ENCODE measurements around the gene IHH.
A peak's percentile ranks its signal among the peaks of the same experiment; 100 is the strongest.

The IHH gene

GRCh38 chr2:219030177-219030940 is 30.4 kb downstream of the IHH start:
- no peak for TF ChIP-seq ZNF274 (IDR thresholded peaks at IDR 0.05; ENCODE audit: low read depth, low read length)
- TF ChIP-seq SUZ12 (IDR thresholded peaks at IDR 0.05; ENCODE audit: extremely low read depth, insufficient read depth, insufficient read length): no peak
- TF ChIP-seq YY1 (IDR thresholded peaks at IDR 0.05; ENCODE audit: insufficient read depth, insufficient read length): no peak
- no peaks in the 10 kb centered on the region for H3K36me3 ChIP-seq (ENCODE audit: insufficient read depth, insufficient read length, low read length)
- H3K9ac ChIP-seq (ENCODE audit: insufficient read length, low read depth): no peak overlapping the region
- no peak overlapping the region for H3K4me3 ChIP-seq (ENCODE audit: insufficient read length, low read depth)
- H3K27me3 ChIP-seq (ENCODE audit: insufficient read depth, insufficient read length): peaks cover 16% of the 10 kb centered on the region
- peaks cover 2% of the 10 kb centered on the region for H3K4me1 ChIP-seq (ENCODE audit: insufficient read depth, insufficient read length)
- DNase-seq (ENCODE audit: low read depth, low spot score): no peak
- no peaks in the 10 kb centered on the region for H3K9me3 ChIP-seq (ENCODE audit: insufficient read depth, low read length)

- no peak overlapping the region for H3K9ac ChIP-seq (ENCODE audit: insufficient read length, low read depth)
- TF ChIP-seq YY1 (IDR thresholded peaks at IDR 0.05; ENCODE audit: insufficient read depth, insufficient read length) (no peak), ZNF274 (IDR thresholded peaks at IDR 0.05; ENCODE audit: low read depth, low read length) (no peak), SUZ12 (IDR thresholded peaks at IDR 0.05; ENCODE audit: extremely low read depth, insufficient read depth, insufficient read length) (no peak)
- H3K4me3 ChIP-seq (ENCODE audit: insufficient read length, low read depth): no peak overlapping the region
- DNase-seq (ENCODE audit: low read depth, low spot score): peak; percentile 67
- no peaks in the 10 kb centered on the region for H3K36me3 ChIP-seq (ENCODE audit: insufficient read depth, insufficient read length, low read length)
- H3K27me3 ChIP-seq (ENCODE audit: insufficient read depth, insufficient read length): peaks cover 11% of the 10 kb centered on the region
- peaks cover 2% of the 10 kb centered on the region for H3K4me1 ChIP-seq (ENCODE audit: insufficient read depth, insufficient read length)
- H3K9me3 ChIP-seq (ENCODE audit: insufficient read depth, low read length): no peaks in the 10 kb centered on the region
These were observed 30.9 kb downstream of the IHH start for GRCh38 chr2:219029829-219030165.

GRCh38 chr2:219028996-219029828 is 31.5 kb downstream of the IHH start:
- no peak overlapping the region for H3K4me3 ChIP-seq (ENCODE audit: insufficient read length, low read depth)
- peaks cover 2% of the 10 kb centered on the region for H3K4me1 ChIP-seq (ENCODE audit: insufficient read depth, insufficient read length)
- TF ChIP-seq SUZ12 (IDR thresholded peaks at IDR 0.05; ENCODE audit: extremely low read depth, insufficient read depth, insufficient read length) (no peak), YY1 (IDR thresholded peaks at IDR 0.05; ENCODE audit: insufficient read depth, insufficient read length) (no peak), ZNF274 (IDR thresholded peaks at IDR 0.05; ENCODE audit: low read depth, low read length) (no peak)
- no peaks in the 10 kb centered on the region for H3K36me3 ChIP-seq (ENCODE audit: insufficient read depth, insufficient read length, low read length)
- H3K9me3 ChIP-seq (ENCODE audit: insufficient read depth, low read length): no peaks in the 10 kb centered on the region
- peaks cover 5% of the 10 kb centered on the region for H3K27me3 ChIP-seq (ENCODE audit: insufficient read depth, insufficient read length)
- H3K9ac ChIP-seq (ENCODE audit: insufficient read length, low read depth): no peak overlapping the region
- DNase-seq (ENCODE audit: low read depth, low spot score): no peak

GRCh38 chr2:219028141-219028540 is 32.6 kb downstream of the IHH start:
- no peak for TF ChIP-seq ZNF274 (IDR thresholded peaks at IDR 0.05; ENCODE audit: low read depth, low read length)
- no peak for TF ChIP-seq YY1 (IDR thresholded peaks at IDR 0.05; ENCODE audit: insufficient read depth, insufficient read length)
- no peak for TF ChIP-seq SUZ12 (IDR thresholded peaks at IDR 0.05; ENCODE audit: extremely low read depth, insufficient read depth, insufficient read length)
- Histone ChIP-seq H3K9me3 (ENCODE audit: insufficient read depth, low read length) (no peaks in the 10 kb centered on the region), H3K36me3 (ENCODE audit: insufficient read depth, insufficient read length, low read length) (no peaks in the 10 kb centered on the region), H3K4me1 (ENCODE audit: insufficient read depth, insufficient read length) (peaks cover 12% of the 10 kb centered on the region), H3K27me3 (ENCODE audit: insufficient read depth, insufficient read length) (no peaks in the 10 kb centered on the region), H3K4me3 (ENCODE audit: insufficient read length, low read depth) (no peak overlapping the region), H3K9ac (ENCODE audit: insufficient read length, low read depth) (no peak overlapping the region)
- no peak for DNase-seq (ENCODE audit: low read depth, low spot score)

GRCh38 chr2:219027511-219028055 is 33.1 kb downstream of the IHH start:
- Histone ChIP-seq H3K27me3 (ENCODE audit: insufficient read depth, insufficient read length) (no peaks in the 10 kb centered on the region), H3K9ac (ENCODE audit: insufficient read length, low read depth) (no peak overlapping the region), H3K4me3 (ENCODE audit: insufficient read length, low read depth) (no peak overlapping the region), H3K4me1 (ENCODE audit: insufficient read depth, insufficient read length) (peaks cover 13% of the 10 kb centered on the region), H3K9me3 (ENCODE audit: insufficient read depth, low read length) (no peaks in the 10 kb centered on the region), H3K36me3 (ENCODE audit: insufficient read depth, insufficient read length, low read length) (no peaks in the 10 kb centered on the region)
- TF ChIP-seq YY1 (IDR thresholded peaks at IDR 0.05; ENCODE audit: insufficient read depth, insufficient read length) (no peak), ZNF274 (IDR thresholded peaks at IDR 0.05; ENCODE audit: low read depth, low read length) (no peak), SUZ12 (IDR thresholded peaks at IDR 0.05; ENCODE audit: extremely low read depth, insufficient read depth, insufficient read length) (no peak)
- no peak for DNase-seq (ENCODE audit: low read depth, low spot score)

- Histone ChIP-seq H3K4me1 (ENCODE audit: insufficient read depth, insufficient read length) (peaks cover 13% of the 10 kb centered on the region), H3K27me3 (ENCODE audit: insufficient read depth, insufficient read length) (no peaks in the 10 kb centered on the region), H3K9ac (ENCODE audit: insufficient read length, low read depth) (no peak overlapping the region), H3K9me3 (ENCODE audit: insufficient read depth, low read length) (no peaks in the 10 kb centered on the region), H3K4me3 (ENCODE audit: insufficient read length, low read depth) (no peak overlapping the region), H3K36me3 (ENCODE audit: insufficient read depth, insufficient read length, low read length) (no peaks in the 10 kb centered on the region)
- TF ChIP-seq SUZ12 (IDR thresholded peaks at IDR 0.05; ENCODE audit: extremely low read depth, insufficient read depth, insufficient read length): no peak
- no peak for TF ChIP-seq ZNF274 (IDR thresholded peaks at IDR 0.05; ENCODE audit: low read depth, low read length)
- no peak for TF ChIP-seq YY1 (IDR thresholded peaks at IDR 0.05; ENCODE audit: insufficient read depth, insufficient read length)
- DNase-seq (ENCODE audit: low read depth, low spot score): no peak
These were observed 33.8 kb downstream of the IHH start for GRCh38 chr2:219026946-219027345.
